Endothelial cell of umbilical vein (primary cell): ENCODE data around the gene HMGCS2. TPM values are rescaled to one million over a fixed set of nuclear protein-coding genes. Genes with fewer than 3 reads are reported as not detected.

ENCODE experiments used
- BruUV-seq: library from RNA; stranded (reverse); fragments of 400-500 nt; replicated peaks from 2 replicates; lab custom pipeline; 2021; lab: Mats Ljungman, UMichigan
- CTCF ChIA-PET: fragments of 300-600, 350-600 bp; sonication (Branson Sonifier 250); formaldehyde crosslinking; loops from one replicate; lab custom pipeline; 2021; ENCODE audit warnings: antibody characterized with exemption, inconsistent platforms; lab: Charles Lee
- POLR2A ChIA-PET: fragments of 300-600, 350-600 bp; sonication (Branson Sonifier 250); formaldehyde crosslinking; loops from one replicate; lab custom pipeline; 2021; ENCODE audit warnings: antibody characterized with exemption, inconsistent platforms; lab: Charles Lee
- DNase-seq: peaks from one replicate; pipeline ENCODE4 v3.0.0-alpha.2; 2011; ENCODE audit warnings: low read depth, low spot score
- FAIRE-seq: peaks from 2 replicates; lab custom pipeline; 2011; peaks lifted over from hg19 to GRCh38; lab: Jason Lieb, UNC
- H2AFZ ChIP-seq: 2 replicates; pipeline ENCODE4 v1.6.0; 2012; ENCODE audit warnings: low read depth, low read length, control low read depth, inconsistent platforms
- H3K27ac ChIP-seq: 2 replicates; pipeline ENCODE4 v1.5.1; 2011; ENCODE audit warnings: low read depth, mild to moderate bottlenecking, control low read depth, low read length, moderate library complexity; ENCODE audit not compliant: insufficient read depth
- H3K27me3 ChIP-seq, 2 experiments: 2 replicates each; pipeline versions ENCODE4 v1.6.0 to v1.6.1; 2011; ENCODE audit warnings: low read length in 2 of 2, mixed read lengths in 1 of 2; ENCODE audit not compliant: control insufficient read depth in 2 of 2, insufficient read depth in 2 of 2
- H3K36me3 ChIP-seq, 2 experiments: 2 replicates in 1 of 2; 3 replicates in 1 of 2; pipeline ENCODE4 v1.5.1; 2011; ENCODE audit warnings: low read length in 2 of 2, mild to moderate bottlenecking in 1 of 2, moderate library complexity in 1 of 2; ENCODE audit not compliant: control insufficient read depth in 2 of 2, insufficient read depth in 2 of 2; ENCODE audit errors: extremely low read depth in 1 of 2
- H3K4me1 ChIP-seq: 3 replicates; pipeline ENCODE4 v1.5.1; 2011; ENCODE audit warnings: mild to moderate bottlenecking, low read length; ENCODE audit not compliant: control insufficient read depth, insufficient read depth; ENCODE audit errors: extremely low read depth
- H3K4me2 ChIP-seq: 2 replicates; pipeline ENCODE4 v1.6.1; 2011; ENCODE audit warnings: low read length, control low read depth, mixed read lengths; ENCODE audit not compliant: insufficient read depth
- H3K4me3 ChIP-seq, 3 experiments: fragments of 200-600 bp in 1 of 3; sonication (generic), shearing (Covaris generic) in 1 of 3; replicated peaks in 1 of 3; 2 replicates each; pipeline ENCODE4 v1.5.1; 2011 to 2016; ENCODE audit warnings: control low read depth in 3 of 3, low read length in 3 of 3, mild to moderate bottlenecking in 2 of 3, inconsistent platforms in 1 of 3, low read depth in 1 of 3, moderate library complexity in 1 of 3; ENCODE audit not compliant: insufficient read depth in 1 of 3
- H3K79me2 ChIP-seq: 2 replicates; pipeline ENCODE4 v1.6.0; 2012; ENCODE audit warnings: low read length, inconsistent platforms; ENCODE audit not compliant: control insufficient read depth, insufficient read depth
- H3K9ac ChIP-seq: replicated peaks from 2 replicates; pipeline ENCODE3; 2011; ENCODE audit warnings: low read length, control low read depth; ENCODE audit not compliant: insufficient read depth; ENCODE audit errors: extremely low read depth
- H3K9me1 ChIP-seq: replicated peaks from 3 replicates; pipeline ENCODE4 v1.6.0; 2011; ENCODE audit warnings: mild to moderate bottlenecking, low read length; ENCODE audit not compliant: control insufficient read depth, insufficient read depth; ENCODE audit errors: extremely low read depth
- H3K9me3 ChIP-seq: replicated peaks from 2 replicates; pipeline ENCODE4 v1.5.1; 2012; ENCODE audit warnings: low read length, inconsistent platforms; ENCODE audit not compliant: control insufficient read depth, insufficient read depth
- H4K20me1 ChIP-seq: replicated peaks from 2 replicates; pipeline ENCODE3; 2011; ENCODE audit warnings: mild to moderate bottlenecking, low read length; ENCODE audit not compliant: control insufficient read depth, insufficient read depth; ENCODE audit errors: extremely low read depth
- EZH2 ChIP-seq: IDR thresholded peaks from 2 replicates; pipeline ENCODE4 v1.6.1; 2012; ENCODE audit warnings: borderline replicate concordance, low read depth, mild to moderate bottlenecking, moderate library complexity, low read length, inconsistent platforms; ENCODE audit not compliant: severe bottlenecking
- FOS ChIP-seq: IDR thresholded peaks from 2 replicates; pipeline ENCODE4 v1.6.1; 2011; ENCODE audit warnings: mild to moderate bottlenecking, low read length, moderate library complexity, borderline replicate concordance; ENCODE audit not compliant: insufficient read depth
- GATA2 ChIP-seq: IDR thresholded peaks from 2 replicates; pipeline ENCODE4 v1.7.0; 2011; ENCODE audit warnings: low read depth, mild to moderate bottlenecking, moderate library complexity, mixed read lengths, low read length; ENCODE audit not compliant: insufficient read length, insufficient read depth
- JUN ChIP-seq: IDR thresholded peaks from 2 replicates; pipeline ENCODE4 v1.6.1; 2011; ENCODE audit warnings: borderline replicate concordance, low read depth; ENCODE audit not compliant: insufficient read length, insufficient read depth
- MAX ChIP-seq: IDR thresholded peaks from 2 replicates; pipeline ENCODE4 v1.6.1; 2011; ENCODE audit not compliant: insufficient read depth, insufficient read length
- MYC ChIP-seq: IDR thresholded peaks from one replicate; pipeline ENCODE4 v1.6.1; 2011; ENCODE audit warnings: mild to moderate bottlenecking, low read depth, low read length
- POLR2A ChIP-seq: IDR thresholded peaks from 2 replicates; pipeline ENCODE4 v1.6.1; 2012; ENCODE audit warnings: low read depth, mild to moderate bottlenecking, control low read depth, low read length
- POLR2AphosphoS5 ChIP-seq: IDR thresholded peaks from 2 replicates; pipeline ENCODE4 v1.6.1; 2012; ENCODE audit warnings: low read depth, mild to moderate bottlenecking, control low read depth, low read length, moderate library complexity; ENCODE audit not compliant: insufficient read depth
- dilution Hi-C: fragments of 300-500 bp; cut with MboI; formaldehyde crosslinking; loops from one replicate; pipeline ENCODE4 v1.15.0; 2019; ENCODE audit warnings: low sequenced_read_pairs; ENCODE audit not compliant: extremely low pct_ligation_motif_present
- intact Hi-C: fragments of 100-400 bp; cut with micrococcal nuclease; formaldehyde crosslinking; loops from one replicate; pipeline ENCODE4 v1.10.0; 2022
- polyA plus RNA-seq, 4 experiments: library from polyadenylated mRNA; depleted of rRNA in 3 of 4; stranded (reverse) in 3 of 4; unstranded in 1 of 4; fragments of >200 nt; gene quantifications; 2 replicates each; pipeline versions ENCODE4 v1.2.1 to v1.2.3, GENCODE V29; 2011 to 2012; ENCODE audit warnings: missing spikeins in 1 of 4
- total RNA-seq: library from RNA; stranded (reverse); gene quantifications from 2 replicates; pipeline ENCODE4 v1.2.3, GENCODE V29; 2021
- TF ChIP-seq, protein P1 (sequence below), 2 donors: IDR thresholded peaks; 1 replicate in 1 of 2; 2 replicates in 1 of 2; pipeline ENCODE4 v1.5.1; 2011; ENCODE audit warnings: low read length in 2 of 2, mild to moderate bottlenecking in 2 of 2, moderate library complexity in 2 of 2, control low read depth in 1 of 2, inconsistent platforms in 1 of 2, low read depth in 1 of 2; ENCODE audit not compliant: insufficient read depth in 1 of 2; ENCODE audit errors: extremely low read depth in 1 of 2

The HMGCS2 gene
- total and polyA plus RNA-seq, 2 donors (not counting 3 experiments of a cell fraction or from before 2014, with no cell fraction given) = not detected

- H3K9ac ChIP-seq = no peak overlapping the region
- no peaks in the 10 kb centered on the region for H3K9me1 ChIP-seq
- H3K79me2 ChIP-seq = no peaks in the 10 kb centered on the region
- no peak overlapping the region for H3K27ac ChIP-seq
- ChIA-PET CTCF (interaction anchor here (0.9 to 4.0 kb wide), 3 partner anchors 9 to 54 kb away, joined by 3 to 25 read pairs (median 3); no protein-coding TSS in a partner anchor), POLR2A (no interaction called here)
- H3K36me3 ChIP-seq = no peaks in the 10 kb centered on the region
- H3K4me1 ChIP-seq = no peaks in the 10 kb centered on the region
- FAIRE-seq (no peak), DNase-seq (no peak)
- TF ChIP-seq, protein P1, sequence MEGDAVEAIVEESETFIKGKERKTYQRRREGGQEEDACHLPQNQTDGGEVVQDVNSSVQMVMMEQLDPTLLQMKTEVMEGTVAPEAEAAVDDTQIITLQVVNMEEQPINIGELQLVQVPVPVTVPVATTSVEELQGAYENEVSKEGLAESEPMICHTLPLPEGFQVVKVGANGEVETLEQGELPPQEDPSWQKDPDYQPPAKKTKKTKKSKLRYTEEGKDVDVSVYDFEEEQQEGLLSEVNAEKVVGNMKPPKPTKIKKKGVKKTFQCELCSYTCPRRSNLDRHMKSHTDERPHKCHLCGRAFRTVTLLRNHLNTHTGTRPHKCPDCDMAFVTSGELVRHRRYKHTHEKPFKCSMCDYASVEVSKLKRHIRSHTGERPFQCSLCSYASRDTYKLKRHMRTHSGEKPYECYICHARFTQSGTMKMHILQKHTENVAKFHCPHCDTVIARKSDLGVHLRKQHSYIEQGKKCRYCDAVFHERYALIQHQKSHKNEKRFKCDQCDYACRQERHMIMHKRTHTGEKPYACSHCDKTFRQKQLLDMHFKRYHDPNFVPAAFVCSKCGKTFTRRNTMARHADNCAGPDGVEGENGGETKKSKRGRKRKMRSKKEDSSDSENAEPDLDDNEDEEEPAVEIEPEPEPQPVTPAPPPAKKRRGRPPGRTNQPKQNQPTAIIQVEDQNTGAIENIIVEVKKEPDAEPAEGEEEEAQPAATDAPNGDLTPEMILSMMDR (IDR thresholded peaks at IDR 0.05; ENCODE audit: extremely low read depth in 1 of 2, insufficient read depth in 1 of 2, low read depth in 1 of 2, low read length in 2 of 2) = no peak
- TF ChIP-seq POLR2A (no peak), JUN (no peak), MAX (no peak), EZH2 (no peak), FOS (no peak), MYC (no peak), POLR2AphosphoS5 (no peak), GATA2 (no peak)
- BruUV-seq = no TSS peak
- H3K4me2 ChIP-seq = no peak overlapping the region
- dilution Hi-C loops (no loop called here), intact Hi-C loops (no loop called here)
- no peaks in the 10 kb centered on the region for H4K20me1 ChIP-seq
- H2AFZ ChIP-seq = no peak overlapping the region
- no peak overlapping the region for H3K4me3 ChIP-seq
- no peaks in the 10 kb centered on the region for H3K9me3 ChIP-seq
- H3K27me3 ChIP-seq = peaks cover 1 to 7% of the 10 kb centered on the region in 2 experiments
These were observed 28.9 kb upstream of the HMGCS2 start for GRCh38 chr1:119797606-119798005.
